ENCODE results near the gene SKAP1. TPM values are rescaled to one million over a fixed set of nuclear protein-coding genes. Genes with fewer than 3 reads are reported as not detected.

Gene SKAP1
- total and polyA plus RNA-seq, 7 donors, result 0.09 to 1.0 (median 0.42) TPM; not detected in 2

DNA sequence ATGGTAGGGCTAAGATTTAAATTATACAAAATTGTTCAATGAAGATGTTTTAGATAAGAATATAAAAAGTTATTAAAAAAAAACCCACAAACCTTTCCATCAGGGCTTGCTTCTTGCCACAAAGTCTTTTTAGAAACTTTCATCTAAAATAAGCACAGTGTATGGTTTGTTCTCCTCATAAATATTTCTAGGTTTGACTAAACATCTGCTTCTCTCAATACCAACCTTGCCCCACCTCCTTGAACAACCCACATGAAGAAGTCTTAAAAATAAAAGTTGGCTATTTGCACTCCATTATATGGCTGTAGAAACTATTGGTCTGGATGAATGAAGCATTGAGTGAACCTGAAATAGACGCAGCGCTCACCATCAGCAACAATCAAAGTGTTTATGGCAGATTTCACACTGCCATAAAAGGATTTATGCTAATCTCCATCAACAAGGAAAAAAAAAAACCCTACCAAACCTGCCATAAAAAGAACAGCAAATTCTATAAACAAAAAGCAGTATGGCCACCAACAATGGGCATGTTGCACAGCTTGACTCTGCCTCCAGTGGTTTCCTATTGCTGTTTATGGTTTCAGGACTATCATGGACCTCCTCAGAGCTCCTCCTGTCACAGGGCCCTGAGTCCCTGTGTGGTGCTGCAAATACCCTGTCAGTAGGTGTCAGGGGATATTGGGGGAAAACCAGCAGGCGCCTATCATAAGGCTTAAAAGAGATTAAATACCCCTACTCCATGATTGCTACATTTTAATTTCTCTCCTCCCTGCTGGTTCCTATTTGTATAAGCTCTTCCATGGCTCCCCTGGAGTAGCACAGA is 284.8 kb downstream of the SKAP1 start:
- no peak overlapping the region for H3K4me3 ChIP-seq
- no peak for DNase-seq
- H3K9me3 ChIP-seq, result no peaks in the 10 kb centered on the region
- TF ChIP-seq, protein P1, sequence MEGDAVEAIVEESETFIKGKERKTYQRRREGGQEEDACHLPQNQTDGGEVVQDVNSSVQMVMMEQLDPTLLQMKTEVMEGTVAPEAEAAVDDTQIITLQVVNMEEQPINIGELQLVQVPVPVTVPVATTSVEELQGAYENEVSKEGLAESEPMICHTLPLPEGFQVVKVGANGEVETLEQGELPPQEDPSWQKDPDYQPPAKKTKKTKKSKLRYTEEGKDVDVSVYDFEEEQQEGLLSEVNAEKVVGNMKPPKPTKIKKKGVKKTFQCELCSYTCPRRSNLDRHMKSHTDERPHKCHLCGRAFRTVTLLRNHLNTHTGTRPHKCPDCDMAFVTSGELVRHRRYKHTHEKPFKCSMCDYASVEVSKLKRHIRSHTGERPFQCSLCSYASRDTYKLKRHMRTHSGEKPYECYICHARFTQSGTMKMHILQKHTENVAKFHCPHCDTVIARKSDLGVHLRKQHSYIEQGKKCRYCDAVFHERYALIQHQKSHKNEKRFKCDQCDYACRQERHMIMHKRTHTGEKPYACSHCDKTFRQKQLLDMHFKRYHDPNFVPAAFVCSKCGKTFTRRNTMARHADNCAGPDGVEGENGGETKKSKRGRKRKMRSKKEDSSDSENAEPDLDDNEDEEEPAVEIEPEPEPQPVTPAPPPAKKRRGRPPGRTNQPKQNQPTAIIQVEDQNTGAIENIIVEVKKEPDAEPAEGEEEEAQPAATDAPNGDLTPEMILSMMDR (IDR thresholded peaks at IDR 0.05), result no peak
- no peak for ATAC-seq
- peaks cover 10 to 55% (median 12%) of the 10 kb centered on the region in 3 donors for H3K27me3 ChIP-seq (ENCODE audit: insufficient read depth in 3 of 3, low read length in 2 of 3)
- WGBS, 3 donors, result 95 to 97% (median 97%) methylated on average over 3 of the region's 3 CpGs
- no peaks in the 10 kb centered on the region for H3K4me1 ChIP-seq
- no peak overlapping the region for H3K27ac ChIP-seq
- no peaks in the 10 kb centered on the region for H3K36me3 ChIP-seq (ENCODE audit: insufficient read depth in 1 of 2, low read depth in 1 of 2)
- intact Hi-C loops (cut with DNase I), result no loop called here

DNA sequence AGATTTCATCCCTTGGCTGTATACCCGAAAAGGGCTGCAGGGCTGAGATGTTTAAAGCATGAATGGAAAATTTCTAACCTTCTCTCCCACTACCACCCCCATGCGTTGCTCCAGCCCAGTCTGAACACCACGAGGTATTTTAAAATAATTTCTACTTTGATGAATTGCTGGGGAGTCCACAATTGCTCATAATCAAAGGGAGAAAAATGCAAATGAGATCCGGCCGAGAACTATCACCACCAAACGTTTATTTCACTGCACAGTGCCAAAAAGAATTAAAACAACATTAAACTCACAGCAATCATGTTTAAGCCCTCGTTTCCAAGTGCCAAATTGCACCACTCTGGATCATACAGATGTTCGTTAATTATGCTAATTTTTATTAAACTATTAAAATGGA is 285.8 kb downstream of the SKAP1 start:
- H3K27ac ChIP-seq, result no peak overlapping the region
- no peak for ATAC-seq
- WGBS, 3 donors, result 50 to 63% (median 62%) methylated on average over 8 of the region's 8 CpGs
- H3K4me1 ChIP-seq, result no peaks in the 10 kb centered on the region
- H3K27me3 ChIP-seq (ENCODE audit: insufficient read depth in 3 of 3, low read length in 2 of 3), result peaks cover 10 to 46% (median 12%) of the 10 kb centered on the region in 3 donors
- no peaks in the 10 kb centered on the region for H3K9me3 ChIP-seq
- H3K36me3 ChIP-seq (ENCODE audit: insufficient read depth in 1 of 2, low read depth in 1 of 2), result no peaks in the 10 kb centered on the region
- DNase-seq, result no peak
- no peak overlapping the region for H3K4me3 ChIP-seq
- TF ChIP-seq, protein P1 (IDR thresholded peaks at IDR 0.05), result no peak
- intact Hi-C loops (cut with DNase I), result no loop called here

DNA sequence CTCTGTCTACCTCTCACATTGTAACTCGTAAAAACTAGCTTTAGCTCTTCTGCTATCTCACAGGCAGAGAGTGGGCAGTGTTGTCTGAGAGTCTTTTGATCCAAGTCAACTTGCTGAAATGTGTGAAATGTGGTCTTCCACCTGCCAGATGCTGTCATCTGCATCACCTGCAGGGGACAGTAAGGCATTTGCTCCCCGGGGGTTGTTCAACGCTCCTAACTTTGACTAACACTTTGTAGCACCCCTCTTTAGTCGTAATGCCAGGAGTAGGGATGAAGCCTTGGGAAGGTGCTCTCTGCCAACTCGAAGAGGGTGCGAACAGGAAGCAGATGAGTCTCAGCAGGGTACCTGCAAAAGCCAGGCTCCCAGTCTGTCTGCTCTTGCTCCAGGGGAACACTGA is 286.4 kb downstream of the SKAP1 start:
- TF ChIP-seq, protein P1 (IDR thresholded peaks at IDR 0.05), result no peak
- Histone ChIP-seq H3K27me3 (ENCODE audit: insufficient read depth in 3 of 3, low read length in 2 of 3) (peaks cover 9 to 44% (median 12%) of the 10 kb centered on the region in 3 donors), H3K27ac (no peak overlapping the region), H3K4me1 (no peaks in the 10 kb centered on the region), H3K36me3 (ENCODE audit: insufficient read depth in 1 of 2, low read depth in 1 of 2) (no peaks in the 10 kb centered on the region), H3K4me3 (no peak overlapping the region), H3K9me3 (no peaks in the 10 kb centered on the region)
- DNase-seq, result no peak
- ATAC-seq, result no peak
- 36 to 43% (median 40%) methylated on average over 6 of the region's 6 CpGs for WGBS, 3 donors
- intact Hi-C loops (cut with DNase I), result no loop called here

DNA sequence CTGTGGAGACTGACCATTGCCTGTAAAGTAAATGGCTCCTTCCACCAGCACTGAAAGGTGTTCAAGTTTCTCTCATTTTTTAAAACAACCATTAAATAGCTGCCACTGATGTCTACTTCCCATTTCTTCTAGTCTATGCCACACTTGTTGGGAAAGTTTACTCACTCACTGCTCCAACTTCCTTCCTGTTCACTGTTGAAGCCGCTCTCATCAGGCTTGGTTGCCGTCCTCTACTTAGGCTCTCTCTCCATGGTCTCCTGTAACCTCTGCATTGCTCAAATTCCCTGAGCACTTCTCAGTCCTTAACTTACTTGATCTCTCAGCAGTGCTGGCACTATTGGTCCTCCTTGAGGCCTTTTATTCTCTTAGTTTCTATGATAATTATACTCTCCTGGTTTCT is 290.1 kb downstream of the SKAP1 start:
- intact Hi-C loops (cut with DNase I), result loop anchor here (10.0 kb wide), 2 partner anchors 55 to 295 kb away; partner anchors contain the start of gene SCRN2 (in 1 of the 2)
- Histone ChIP-seq H3K27me3 (ENCODE audit: insufficient read depth in 3 of 3, low read length in 2 of 3) (peaks cover 6 to 14% (median 8%) of the 10 kb centered on the region in 3 donors), H3K4me3 (no peak overlapping the region), H3K4me1 (no peaks in the 10 kb centered on the region), H3K36me3 (ENCODE audit: insufficient read depth in 1 of 2, low read depth in 1 of 2) (no peaks in the 10 kb centered on the region), H3K27ac (no peak overlapping the region), H3K9me3 (no peaks in the 10 kb centered on the region)
- no peak for DNase-seq
- TF ChIP-seq, protein P1 (IDR thresholded peaks at IDR 0.05), result no peak
- WGBS, 3 donors, result 53 to 65% (median 56%) methylated on average over 2 of the region's 2 CpGs
- no peak for ATAC-seq
